Cardiac fibroblast (primary cell): ENCODE measurements around the gene SNX21.

ENCODE experiments used
- DNase-seq, 2 donors: peaks; one replicate each; pipeline versions ENCODE4 v3.0.0 to v3.0.0-alpha.2; 2010; ENCODE audit warnings: low read depth in 2 of 2
- H3K4me3 ChIP-seq, 2 donors: replicated peaks in 1 of 2; 1 replicate in 1 of 2; 2 replicates in 1 of 2; pipeline ENCODE4 v1.5.1; 2011; ENCODE audit warnings: low read depth in 2 of 2, low read length in 2 of 2, mild to moderate bottlenecking in 2 of 2, moderate library complexity in 1 of 2
- CTCF ChIP-seq: IDR thresholded peaks from one replicate; pipeline ENCODE4 v1.5.1; 2011; ENCODE audit warnings: low read depth, mild to moderate bottlenecking, low read length, inconsistent platforms

The SNX21 gene

GRCh38 chr20:45841407-45842129, 8.0 kb downstream of the SNX21 start:
- TF ChIP-seq CTCF: no peak

GRCh38 chr20:45842169-45842812, 8.7 kb downstream of the SNX21 start:
- H3K4me3 ChIP-seq: no peak overlapping the region
- no peak for TF ChIP-seq CTCF
- DNase-seq: peak; percentile 39 to 45

More at GRCh38 chr20:45841407-45842129, 8.0 kb downstream of the SNX21 start:
- no peak overlapping the region for H3K4me3 ChIP-seq
- DNase-seq: no peak

- no peak overlapping the region for H3K4me3 ChIP-seq
- TF ChIP-seq CTCF: no peak
- DNase-seq: no peak
Observed at GRCh38 chr20:45843506-45843905, 9.9 kb downstream of the SNX21 start.

GRCh38 chr20:45845452-45845851, 11.9 kb downstream of the SNX21 start:
- DNase-seq: no peak
- TF ChIP-seq CTCF: no peak
- H3K4me3 ChIP-seq: no peak overlapping the region

GRCh38 chr20:45848421-45848820, 14.8 kb downstream of the SNX21 start:
- no peak for DNase-seq
- no peak overlapping the region for H3K4me3 ChIP-seq
- no peak for TF ChIP-seq CTCF

- no peak overlapping the region for H3K4me3 ChIP-seq
- DNase-seq: no peak
- no peak for TF ChIP-seq CTCF
Observed at GRCh38 chr20:45848969-45849582, 15.5 kb downstream of the SNX21 start.
